H1 (cell line): ENCODE data around the gene SLC35A3. TPM values are rescaled to one million over a fixed set of nuclear protein-coding genes. Genes with fewer than 3 reads are reported as not detected.

Source experiments
- CTCF ChIA-PET: fragments of 300-600 bp; sonication (Branson Sonifier 250); formaldehyde crosslinking; loops from one replicate; lab custom pipeline; 2021; ENCODE audit not compliant: partially characterized antibody; lab: Charles Lee
- POLR2A ChIA-PET: fragments of 300-600 bp; sonication (Branson Sonifier 250); formaldehyde crosslinking; loops from one replicate; lab custom pipeline; 2021; ENCODE audit warnings: inconsistent platforms; ENCODE audit not compliant: partially characterized antibody; lab: Charles Lee
- DNase-seq, 2 experiments: peaks; one replicate each; pipeline versions ENCODE4 v3.0.0 to v3.0.0-alpha.2; 2010 to 2022; ENCODE audit warnings: low spot score in 2 of 2, low read depth in 1 of 2, mixed read lengths in 1 of 2
- FAIRE-seq: peaks from 2 replicates; lab custom pipeline; 2011; peaks lifted over from hg19 to GRCh38; lab: Jason Lieb, UNC
- H2AFZ ChIP-seq: 2 replicates; pipeline ENCODE4 v1.8.1; 2012; ENCODE audit warnings: low read length, inconsistent platforms
- H2AK5ac ChIP-seq: 2 replicates; pipeline ENCODE4 v1.6.1; 2013; ENCODE audit warnings: low read depth, low read length
- H2BK120ac ChIP-seq: replicated peaks from 2 replicates; pipeline ENCODE3; 2013; ENCODE audit warnings: low read depth, low read length, inconsistent platforms
- H2BK12ac ChIP-seq: 2 replicates; pipeline ENCODE4 v1.6.1; 2013; ENCODE audit warnings: low read depth, low read length
- H2BK15ac ChIP-seq: 2 replicates; pipeline ENCODE4 v1.6.1; 2013; ENCODE audit warnings: low read length
- H2BK20ac ChIP-seq: 2 replicates; pipeline ENCODE4 v1.6.1; 2013; ENCODE audit warnings: low read length
- H2BK5ac ChIP-seq: 2 replicates; pipeline ENCODE4 v1.6.1; 2013; ENCODE audit warnings: low read depth, low read length
- H3K14ac ChIP-seq: 2 replicates; pipeline ENCODE4 v1.6.1; 2013; ENCODE audit warnings: inconsistent platforms; ENCODE audit not compliant: insufficient read length
- H3K18ac ChIP-seq: 2 replicates; pipeline ENCODE4 v1.6.1; 2013; ENCODE audit warnings: low read length; ENCODE audit errors: extremely low read depth
- H3K23ac ChIP-seq: 2 replicates; pipeline ENCODE4 v1.6.1; 2013; ENCODE audit warnings: inconsistent platforms; ENCODE audit not compliant: insufficient read length
- H3K23me2 ChIP-seq: 2 replicates; pipeline ENCODE4 v1.6.1; 2013; ENCODE audit warnings: low read depth, low read length
- H3K27ac ChIP-seq: 2 replicates; pipeline ENCODE4 v1.6.1; 2011; ENCODE audit warnings: low read depth, low read length, inconsistent platforms
- H3K27me3 ChIP-seq, 4 experiments: replicated peaks in 1 of 4; 1 replicate in 1 of 4; 2 replicates in 3 of 4; pipeline versions ENCODE4 v1.6.1 to v1.8.1; 2011 to 2013; ENCODE audit warnings: low read length in 3 of 4, mild to moderate bottlenecking in 3 of 4, inconsistent platforms in 2 of 4, mixed read lengths in 2 of 4, moderate library complexity in 1 of 4; ENCODE audit not compliant: control insufficient read depth in 3 of 4, insufficient read depth in 3 of 4; ENCODE audit errors: extremely low read depth in 1 of 4
- H3K36me3 ChIP-seq, 4 experiments: 2 replicates each; pipeline versions ENCODE4 v1.6.1 to v1.8.1; 2011 to 2013; ENCODE audit warnings: mild to moderate bottlenecking in 4 of 4, low read length in 3 of 4, moderate library complexity in 2 of 4, control low read depth in 1 of 4, inconsistent platforms in 1 of 4; ENCODE audit not compliant: insufficient read depth in 4 of 4, control insufficient read depth in 2 of 4
- H3K4ac ChIP-seq: replicated peaks from 2 replicates; pipeline ENCODE3; 2013; ENCODE audit warnings: low read length, low read depth, mixed read lengths, inconsistent platforms; ENCODE audit not compliant: insufficient read length
- H3K4me1 ChIP-seq, 4 experiments: replicated peaks in 1 of 4; 1 replicate in 1 of 4; 2 replicates in 3 of 4; pipeline versions ENCODE4 v1.6.1 to v1.8.1; 2011 to 2013; ENCODE audit warnings: low read length in 3 of 4, inconsistent platforms in 2 of 4, mixed read lengths in 1 of 4; ENCODE audit not compliant: insufficient read depth in 4 of 4, control insufficient read depth in 3 of 4
- H3K4me2 ChIP-seq, 2 experiments: 2 replicates each; pipeline versions ENCODE4 v1.6.1 to v1.8.1; 2011 to 2013; ENCODE audit warnings: low read depth in 2 of 2, low read length in 2 of 2, control low read depth in 1 of 2, inconsistent platforms in 1 of 2, mild to moderate bottlenecking in 1 of 2; ENCODE audit not compliant: insufficient read depth in 1 of 2
- H3K4me3 ChIP-seq, 4 experiments: fragments of 200-600, 300-600 bp in 1 of 4; sonication (generic), shearing (Covaris generic), sonication (Bioruptor Twin) in 1 of 4; 2 replicates each; pipeline versions ENCODE4 v1.5.1 to v1.8.1; 2011 to 2016; ENCODE audit warnings: low read length in 4 of 4, low read depth in 3 of 4, control low read depth in 2 of 4, inconsistent platforms in 2 of 4, mild to moderate bottlenecking in 2 of 4, mixed read lengths in 1 of 4, moderate library complexity in 1 of 4; ENCODE audit not compliant: insufficient read depth in 2 of 4; ENCODE audit errors: extremely low read depth in 1 of 4
- H3K56ac ChIP-seq: replicated peaks from 2 replicates; pipeline ENCODE3; 2013; ENCODE audit warnings: low read depth, mild to moderate bottlenecking, mixed read lengths, low read length, inconsistent platforms; ENCODE audit not compliant: insufficient read length
- H3K79me1 ChIP-seq: 2 replicates; pipeline ENCODE4 v1.6.1; 2013; ENCODE audit warnings: low read depth, low read length, control low read depth
- H3K79me2 ChIP-seq, 2 experiments: 2 replicates each; pipeline versions ENCODE4 v1.6.1 to v1.8.1; 2012 to 2013; ENCODE audit warnings: low read length in 2 of 2, mild to moderate bottlenecking in 2 of 2, inconsistent platforms in 1 of 2; ENCODE audit not compliant: insufficient read depth in 2 of 2, control insufficient read depth in 1 of 2
- H3K9ac ChIP-seq, 4 experiments: replicated peaks in 1 of 4; 1 replicate in 1 of 4; 2 replicates in 3 of 4; pipeline versions ENCODE4 v1.6.1 to v1.8.1; 2011 to 2013; ENCODE audit warnings: low read depth in 3 of 4, low read length in 3 of 4, control low read depth in 2 of 4, mild to moderate bottlenecking in 2 of 4, moderate library complexity in 2 of 4, inconsistent platforms in 1 of 4; ENCODE audit errors: extremely low read depth in 1 of 4
- H3K9me3 ChIP-seq, 2 experiments: 2 replicates each; pipeline versions ENCODE4 v1.6.1 to v1.8.1; 2012 to 2013; ENCODE audit warnings: mild to moderate bottlenecking in 2 of 2, moderate library complexity in 2 of 2, control low read depth in 1 of 2, inconsistent platforms in 1 of 2, low read depth in 1 of 2, low read length in 1 of 2, mixed read lengths in 1 of 2; ENCODE audit not compliant: insufficient read depth in 2 of 2
- H4K20me1 ChIP-seq, 2 experiments: replicated peaks in 1 of 2; 2 replicates each; pipeline versions ENCODE3 to v1.8.1; 2011 to 2013; ENCODE audit warnings: inconsistent platforms in 2 of 2, low read length in 2 of 2, mild to moderate bottlenecking in 1 of 2; ENCODE audit not compliant: insufficient read depth in 2 of 2, control insufficient read depth in 1 of 2
- H4K5ac ChIP-seq: 2 replicates; pipeline ENCODE4 v1.6.1; 2013; ENCODE audit warnings: low read length, low read depth, mixed read lengths, inconsistent platforms; ENCODE audit not compliant: insufficient read length
- H4K8ac ChIP-seq: 2 replicates; pipeline ENCODE4 v1.8.0; 2013; ENCODE audit warnings: mild to moderate bottlenecking, moderate library complexity, low read length, inconsistent platforms; ENCODE audit not compliant: insufficient read depth; ENCODE audit errors: extremely low read depth
- H4K91ac ChIP-seq: replicated peaks from 2 replicates; pipeline ENCODE3; 2013; ENCODE audit warnings: low read length, mixed read lengths, inconsistent platforms; ENCODE audit not compliant: insufficient read length
- MAFK ChIP-seq: IDR thresholded peaks from 2 replicates; pipeline ENCODE4 v1.6.1; 2012; ENCODE audit warnings: low read depth, mild to moderate bottlenecking, improper control_type of control experiment, low read length
- WGBS, 2 experiments: shearing (Covaris generic) in 1 of 2; methylation state at CpG; one replicate each; pipeline versions ENCODE4 v1.1.6 to v1.1.7; 2013 to 2015; ENCODE audit warnings: low lambda C conversion rate in 2 of 2, mixed read lengths in 2 of 2, inconsistent platforms in 1 of 2, low coverage in 1 of 2, missing lambda C conversion rate in 1 of 2; ENCODE audit not compliant: insufficient replicate concordance in 2 of 2, insufficient coverage in 1 of 2, insufficient read length in 1 of 2; ENCODE audit errors: extremely low coverage in 1 of 2, missing lambda C conversion rate in 1 of 2; 5-methylcytosine and 5-hydroxymethylcytosine counted together
- polyA plus RNA-seq, 7 experiments: library from polyadenylated mRNA; depleted of rRNA in 3 of 7; stranded (reverse) in 5 of 7; unstranded in 2 of 7; fragments of >200 nt in 5 of 7; fragments of 200-250 nt in 2 of 7; gene quantifications; 1 replicate in 5 of 7; 2 replicates in 1 of 7; 4 replicates in 1 of 7; pipeline versions ENCODE4 v1.2.1 to v1.2.3, GENCODE V29; 2011 to 2013; ENCODE audit warnings: missing spikeins in 2 of 7, mixed read lengths in 2 of 7
- total RNA-seq: library from RNA; stranded (reverse); fragmentation: NEBNext Ultra II Directional; extraction: Animal tissue kit (Norgen Biotek cat#: 25700); gene quantifications from 2 replicates; pipeline ENCODE4 v1.2.1, GENCODE V29; 2021
- TF ChIP-seq, protein P1 (sequence below), 3 experiments: IDR thresholded peaks; 1 replicate in 2 of 3; 2 replicates in 1 of 3; pipeline versions ENCODE4 v1.5.1 to v1.6.1; 2011; ENCODE audit warnings: low read length in 3 of 3, mild to moderate bottlenecking in 3 of 3, inconsistent platforms in 2 of 3, low read depth in 1 of 3, moderate library complexity in 1 of 3; ENCODE audit not compliant: insufficient read depth in 1 of 3; ENCODE audit errors: control extremely low read depth in 1 of 3

Gene SLC35A3
- total and polyA plus RNA-seq, 2 of the 8 experiments (the other 6 are each of a cell fraction or from before 2014, with no cell fraction given) = 3.0 to 13.8 TPM

DNA sequence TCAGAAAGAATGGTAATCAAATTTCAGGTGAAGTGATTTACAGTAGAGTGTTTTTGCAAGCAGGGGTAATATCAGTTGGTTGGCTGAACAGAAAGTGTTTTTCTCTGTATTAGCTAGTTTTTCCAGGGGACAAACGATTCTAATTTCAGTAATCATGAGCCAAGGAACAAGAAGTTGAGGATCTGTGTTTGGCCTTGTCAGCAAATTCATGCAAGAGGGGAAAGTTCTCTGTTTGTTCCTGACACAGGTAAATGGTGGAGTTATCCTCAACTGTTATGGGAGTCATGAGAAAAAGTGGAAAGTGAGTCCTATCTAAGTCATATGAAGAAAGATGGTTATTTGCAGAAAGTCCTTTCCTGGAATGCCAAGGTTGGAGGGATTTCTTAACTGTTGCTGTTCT is 24.6 kb upstream of the SLC35A3 start:
- Histone ChIP-seq H3K79me1 (no peaks in the 10 kb centered on the region), H3K23me2 (no peaks in the 10 kb centered on the region), H3K4ac (no peak overlapping the region), H4K91ac (no peak overlapping the region), H3K4me3 (no peak overlapping the region), H2BK15ac (no peak overlapping the region), H4K8ac (no peak overlapping the region), H3K9me3 (no peaks in the 10 kb centered on the region), H3K27ac (no peak overlapping the region), H3K56ac (no peak overlapping the region), H2BK20ac (no peak overlapping the region), H3K4me2 (no peak overlapping the region), H2BK12ac (no peak overlapping the region), H2AFZ (no peak overlapping the region), H2BK120ac (no peak overlapping the region), H3K79me2 (no peaks in the 10 kb centered on the region), H3K4me1 (no peaks in the 10 kb centered on the region), H3K27me3 (no peaks in the 10 kb centered on the region), H4K5ac (no peak overlapping the region), H3K14ac (no peak overlapping the region), H3K18ac (no peak overlapping the region), H3K23ac (no peak overlapping the region), H2AK5ac (no peak overlapping the region), H3K36me3 (no peaks in the 10 kb centered on the region), H2BK5ac (no peak overlapping the region), H4K20me1 (no peaks in the 10 kb centered on the region), H3K9ac (no peak overlapping the region)
- TF ChIP-seq MAFK = peak; percentile 23; the same call in 1 of the 2 replicates
- TF ChIP-seq, protein P1, sequence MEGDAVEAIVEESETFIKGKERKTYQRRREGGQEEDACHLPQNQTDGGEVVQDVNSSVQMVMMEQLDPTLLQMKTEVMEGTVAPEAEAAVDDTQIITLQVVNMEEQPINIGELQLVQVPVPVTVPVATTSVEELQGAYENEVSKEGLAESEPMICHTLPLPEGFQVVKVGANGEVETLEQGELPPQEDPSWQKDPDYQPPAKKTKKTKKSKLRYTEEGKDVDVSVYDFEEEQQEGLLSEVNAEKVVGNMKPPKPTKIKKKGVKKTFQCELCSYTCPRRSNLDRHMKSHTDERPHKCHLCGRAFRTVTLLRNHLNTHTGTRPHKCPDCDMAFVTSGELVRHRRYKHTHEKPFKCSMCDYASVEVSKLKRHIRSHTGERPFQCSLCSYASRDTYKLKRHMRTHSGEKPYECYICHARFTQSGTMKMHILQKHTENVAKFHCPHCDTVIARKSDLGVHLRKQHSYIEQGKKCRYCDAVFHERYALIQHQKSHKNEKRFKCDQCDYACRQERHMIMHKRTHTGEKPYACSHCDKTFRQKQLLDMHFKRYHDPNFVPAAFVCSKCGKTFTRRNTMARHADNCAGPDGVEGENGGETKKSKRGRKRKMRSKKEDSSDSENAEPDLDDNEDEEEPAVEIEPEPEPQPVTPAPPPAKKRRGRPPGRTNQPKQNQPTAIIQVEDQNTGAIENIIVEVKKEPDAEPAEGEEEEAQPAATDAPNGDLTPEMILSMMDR (IDR thresholded peaks at IDR 0.05; ENCODE audit: control extremely low read depth in 1 of 3, insufficient read depth in 1 of 3, low read depth in 1 of 3, low read length in 3 of 3) = no peak
- DNase-seq (no peak), FAIRE-seq (no peak)
- 91% methylated on average over 1 of the region's 1 CpG; no CpG with 5 or more reads in 1 of the 2 experiments for WGBS, 2 experiments
- POLR2A ChIA-PET = no interaction called here
- CTCF ChIA-PET = interaction anchor here (1.0 kb wide), 1 partner anchor 211 kb away, joined by 3 read pairs; no protein-coding TSS in a partner anchor
